HG03108 (cell line): ENCODE results near the gene COQ7.

Source experiments
- ATAC-seq: cut with Tn5 transposase; IDR thresholded peaks from one replicate; pipeline ENCODE4 v1.9.1; 2021; ENCODE audit warnings: moderate library complexity; ENCODE audit not compliant: unreplicated experiment

COQ7 gene

DNA sequence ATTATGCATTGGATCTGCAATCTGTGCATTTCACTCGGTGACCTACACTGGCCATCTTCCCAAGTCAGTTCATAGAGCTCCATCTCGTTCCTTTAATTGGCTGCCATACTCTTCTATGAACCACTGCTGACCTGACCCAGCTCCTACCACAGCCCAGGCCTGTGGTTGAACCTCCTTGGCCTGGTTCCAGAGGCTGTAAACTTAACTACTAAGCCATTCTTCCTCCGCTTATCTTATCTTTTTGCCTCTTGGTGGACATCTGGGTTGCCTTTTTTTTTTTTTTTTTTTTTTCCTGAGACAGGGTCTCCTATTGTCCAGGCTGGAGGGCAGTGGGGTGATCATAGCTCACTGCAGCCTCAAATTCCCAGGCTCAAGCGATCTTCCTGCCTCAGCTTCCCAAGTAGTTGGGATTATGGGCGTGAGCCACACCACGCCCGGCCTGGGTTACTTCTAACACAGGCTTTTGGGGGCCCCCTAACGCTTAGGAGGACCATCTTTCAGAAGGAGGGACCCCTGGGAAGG, 18.3 kb downstream of the COQ7 start:
- ATAC-seq, result no peak

DNA sequence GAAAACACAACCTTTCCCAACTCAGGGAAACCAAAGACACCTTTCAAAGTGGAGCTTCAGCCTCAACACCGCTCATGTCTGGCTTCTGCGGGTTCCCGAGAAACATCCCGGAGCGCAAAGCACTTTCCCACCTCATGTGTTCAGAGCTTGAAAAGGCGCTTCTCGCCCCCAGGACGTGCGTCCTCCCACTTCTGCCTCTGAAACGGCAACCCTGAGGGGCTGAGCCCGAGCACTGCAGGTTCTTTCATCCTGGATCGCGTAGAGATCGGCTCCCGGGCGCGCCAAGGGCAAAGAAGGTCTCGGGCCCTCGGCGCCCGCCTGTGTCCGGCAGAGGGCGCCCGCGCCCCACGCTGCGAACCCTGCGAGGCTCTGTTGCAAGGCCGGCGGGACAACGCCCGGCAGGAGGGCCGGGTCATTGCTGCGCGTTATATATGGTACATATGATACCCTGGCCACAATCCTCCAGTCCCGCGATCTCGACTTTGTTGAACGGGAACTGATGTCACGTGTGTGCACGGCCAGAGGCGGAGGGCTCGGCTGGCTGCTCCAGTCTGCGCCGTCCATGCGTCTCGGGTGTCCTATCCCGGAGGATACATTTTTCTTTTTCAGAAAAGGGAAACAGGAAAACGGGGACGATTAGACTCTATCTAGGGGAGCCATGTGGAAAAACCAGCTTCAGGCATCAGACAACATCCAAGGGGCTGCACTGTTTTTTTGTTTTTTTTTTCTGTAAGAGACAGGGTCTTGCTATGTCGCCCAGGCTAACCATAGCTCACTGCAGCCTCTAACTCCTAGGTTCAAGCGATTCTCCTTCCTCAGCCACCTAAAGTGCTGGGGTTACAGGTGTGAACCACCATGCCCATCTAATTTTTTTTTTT, 19.1 kb downstream of the COQ7 start:
- peak; percentile 82 for ATAC-seq

DNA sequence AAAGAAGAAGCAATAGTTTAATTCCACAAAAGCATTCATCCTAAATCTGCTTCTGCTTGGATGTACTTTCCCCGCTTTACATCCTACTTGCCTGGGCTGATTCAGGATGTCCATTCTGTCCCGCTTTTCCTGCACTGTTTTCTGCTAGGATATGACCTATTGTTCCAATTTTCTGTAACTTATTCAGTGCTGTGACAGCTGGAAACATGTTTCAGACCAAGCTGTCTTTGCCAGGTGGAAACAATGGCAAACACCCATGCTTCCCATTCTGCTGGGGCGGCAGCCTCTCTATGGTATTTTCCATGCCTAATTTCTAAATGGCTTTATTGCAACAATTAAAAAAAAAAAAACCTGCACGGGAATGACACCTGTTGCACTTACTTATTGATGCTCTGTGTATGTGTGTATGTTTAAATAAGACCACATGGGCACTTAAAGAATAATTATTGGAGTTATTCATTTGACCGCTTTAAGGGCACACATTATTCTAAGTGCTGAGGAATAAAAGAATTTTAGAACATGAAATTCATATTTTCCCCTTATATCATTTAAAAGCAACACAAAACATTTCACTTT, 21.0 kb downstream of the COQ7 start:
- ATAC-seq, result no peak

DNA sequence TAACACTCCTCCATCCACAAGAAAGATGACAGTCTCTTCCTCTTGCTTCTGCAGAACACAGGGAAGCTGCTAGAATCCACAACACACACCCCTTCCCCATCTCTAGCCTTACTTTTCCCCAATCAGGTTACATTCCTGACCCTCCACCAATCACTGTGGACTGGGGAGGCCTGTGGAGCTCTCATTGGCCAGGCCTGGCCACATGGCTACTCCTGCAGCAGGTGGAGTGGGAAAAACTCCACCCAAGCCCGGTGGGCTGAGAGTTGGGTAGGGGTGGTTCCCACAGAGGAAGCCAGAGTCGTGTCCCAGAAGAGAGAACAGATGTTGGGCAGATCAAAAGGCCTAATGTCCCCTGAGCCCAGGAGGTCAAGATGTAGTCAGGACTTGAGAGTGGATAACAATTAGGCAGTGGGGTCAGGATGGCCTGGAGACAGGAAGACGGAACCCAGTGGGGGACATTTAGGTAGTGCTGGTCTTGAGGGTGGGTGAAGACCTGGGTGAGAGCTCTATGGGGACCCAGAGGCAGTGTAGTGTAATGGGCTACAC, 22.1 kb downstream of the COQ7 start:
- no peak for ATAC-seq

DNA sequence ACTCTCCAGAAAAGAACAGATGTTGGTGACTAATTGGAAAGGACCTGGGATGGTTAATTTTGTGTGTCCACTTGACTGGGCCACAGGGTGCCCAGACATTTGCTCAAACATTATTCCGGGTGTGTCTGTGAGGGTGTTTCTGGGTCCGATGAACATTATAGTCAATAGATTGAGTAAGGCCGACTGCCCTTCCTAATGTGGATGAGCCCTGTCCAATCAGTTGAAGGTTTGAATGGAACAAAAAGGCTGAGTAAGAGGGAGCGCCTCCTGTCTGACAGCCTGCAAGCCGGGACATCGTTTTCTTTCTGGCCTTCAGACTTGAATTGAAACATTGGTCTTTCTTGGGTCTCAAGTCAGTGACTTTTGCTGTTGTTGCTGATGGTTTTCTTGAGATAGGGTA, 23.5 kb downstream of the COQ7 start:
- ATAC-seq, result no peak

DNA sequence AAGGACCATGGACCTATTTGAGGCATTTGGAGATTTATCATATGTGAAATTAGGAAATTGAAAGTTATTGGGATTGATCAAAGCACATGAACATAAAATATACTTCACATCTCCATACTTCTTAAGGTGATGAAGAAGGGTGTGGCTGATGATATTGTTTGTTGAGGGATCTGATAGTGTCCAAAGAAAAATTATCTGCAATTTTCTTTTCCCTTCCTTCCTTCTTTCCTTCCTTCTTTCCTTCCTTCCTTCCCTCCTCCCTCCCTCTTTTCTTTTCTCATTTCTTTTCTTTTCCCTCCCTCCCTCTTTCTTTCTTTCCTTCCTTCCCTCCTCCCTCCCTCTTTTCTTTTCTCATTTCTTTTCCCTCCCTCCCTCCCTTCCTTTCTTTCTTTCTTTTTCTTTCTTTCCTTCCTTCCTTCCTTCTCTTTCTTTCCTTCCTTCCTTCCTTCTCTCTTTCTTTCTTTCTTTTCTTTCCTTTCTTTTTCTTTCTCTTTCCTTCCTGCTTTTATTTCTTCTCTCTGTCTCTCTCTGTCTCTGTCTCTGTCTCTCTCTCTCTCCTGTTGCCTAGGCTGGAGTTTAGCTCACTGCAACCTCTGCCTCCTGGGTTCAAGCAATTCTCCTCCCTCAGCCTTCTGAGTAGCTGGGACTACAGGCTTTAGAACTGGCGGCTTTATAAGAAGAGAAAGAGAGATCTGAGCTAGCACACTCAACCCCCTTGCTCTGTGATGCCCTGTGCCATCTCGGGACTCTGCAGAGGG, 25.4 kb downstream of the COQ7 start:
- ATAC-seq, result no peak

DNA sequence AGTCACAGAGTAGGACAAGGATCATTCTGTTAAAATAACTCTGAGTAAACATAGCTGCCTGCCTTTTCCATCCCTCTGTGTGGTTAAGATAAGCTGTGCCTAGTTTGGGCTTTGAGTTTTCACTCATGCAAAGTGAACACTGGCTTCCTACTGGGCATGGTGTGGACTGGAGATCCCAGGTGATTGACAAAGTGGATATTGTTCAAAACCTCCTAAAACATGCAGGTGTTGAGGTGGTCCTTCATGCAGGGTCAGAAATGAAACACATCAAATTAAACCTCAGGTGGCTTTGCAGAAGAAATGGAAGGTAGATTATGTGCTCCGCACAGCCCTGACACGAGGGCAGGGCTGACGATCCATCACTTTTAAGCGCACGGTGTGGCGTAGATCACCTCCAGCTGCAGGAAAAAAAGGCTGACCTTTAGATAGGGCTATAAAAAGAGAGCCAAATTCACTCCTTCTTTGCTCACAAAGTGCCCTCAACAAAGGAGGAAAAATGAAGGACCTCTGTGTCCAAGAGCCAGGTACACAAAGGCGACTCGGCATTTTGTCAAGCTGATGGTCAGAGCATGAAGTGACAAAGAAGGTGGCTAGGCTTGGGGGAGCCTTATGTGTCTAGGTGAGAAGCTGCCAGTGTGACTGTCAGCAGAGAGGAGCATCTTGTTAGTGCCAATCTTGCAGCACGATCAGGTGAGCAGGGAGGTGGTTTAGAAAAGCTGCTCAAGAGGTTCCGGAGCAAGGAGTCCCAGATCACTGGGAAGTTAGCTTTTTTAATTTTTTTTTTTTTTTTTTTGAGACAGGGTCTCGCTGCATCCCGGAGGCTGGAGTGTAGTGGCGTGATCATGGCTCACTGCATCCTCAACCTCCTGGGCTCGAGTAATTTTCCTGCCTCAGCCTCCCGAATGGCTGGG, 26.5 kb downstream of the COQ7 start:
- ATAC-seq, result no peak

DNA sequence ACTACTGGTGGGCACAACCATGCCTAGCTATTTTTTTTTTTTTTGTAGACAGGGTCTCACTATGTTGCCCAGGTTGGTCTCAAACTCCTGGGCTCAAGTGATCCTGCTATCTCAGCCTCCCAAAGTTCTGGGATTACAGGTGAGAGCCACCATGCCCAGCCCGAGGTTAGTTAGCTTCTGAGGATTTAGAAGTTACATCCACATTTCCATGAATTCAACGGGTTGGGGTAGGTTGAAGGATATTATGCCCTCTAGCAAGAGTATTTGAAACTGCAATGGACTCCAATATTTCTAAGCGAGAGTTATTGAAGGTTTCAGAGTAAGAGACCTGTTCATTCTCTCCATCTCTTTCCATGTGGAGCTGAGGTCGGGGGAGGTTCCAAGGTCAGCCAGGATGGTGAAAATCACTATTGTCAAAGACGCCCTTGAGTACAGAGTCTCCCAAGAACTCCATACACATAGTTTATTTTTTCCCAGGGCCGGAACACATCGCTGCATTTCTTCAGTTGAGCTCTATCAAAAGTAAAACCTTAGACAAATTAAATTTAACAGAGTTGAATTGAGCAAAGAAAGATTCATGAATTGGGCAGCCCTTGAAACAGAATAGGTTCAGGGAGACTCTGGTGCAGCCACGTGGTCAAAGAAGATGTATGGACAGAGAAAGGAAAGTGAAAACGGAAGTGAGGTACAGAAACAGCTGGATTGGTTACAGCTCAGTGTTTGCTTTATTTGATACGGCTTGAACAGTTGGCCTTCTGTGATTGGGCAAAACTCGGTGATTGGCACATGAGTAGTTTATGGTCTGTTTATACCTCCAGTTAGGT, 27.3 kb downstream of the COQ7 start:
- no peak for ATAC-seq

DNA sequence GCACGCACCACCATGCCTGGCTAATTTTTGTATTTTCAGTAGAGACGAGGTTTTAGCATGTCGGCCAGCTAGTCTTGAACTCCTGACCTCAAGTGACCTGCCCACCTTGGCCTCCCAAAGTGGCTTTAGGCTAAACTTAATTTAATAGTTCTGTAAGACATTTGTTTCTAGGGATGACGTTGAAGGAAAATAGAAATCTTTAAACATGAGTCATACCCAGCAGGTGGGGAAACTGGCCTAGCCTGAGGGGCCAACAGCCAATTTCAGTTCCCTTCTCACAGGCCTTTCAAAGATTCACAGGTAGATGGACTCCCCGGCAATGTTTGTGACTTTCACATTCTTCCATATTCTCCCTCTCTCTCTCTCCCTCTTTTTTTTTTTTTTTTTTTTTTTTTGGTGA, 28.2 kb downstream of the COQ7 start:
- ATAC-seq, result no peak

DNA sequence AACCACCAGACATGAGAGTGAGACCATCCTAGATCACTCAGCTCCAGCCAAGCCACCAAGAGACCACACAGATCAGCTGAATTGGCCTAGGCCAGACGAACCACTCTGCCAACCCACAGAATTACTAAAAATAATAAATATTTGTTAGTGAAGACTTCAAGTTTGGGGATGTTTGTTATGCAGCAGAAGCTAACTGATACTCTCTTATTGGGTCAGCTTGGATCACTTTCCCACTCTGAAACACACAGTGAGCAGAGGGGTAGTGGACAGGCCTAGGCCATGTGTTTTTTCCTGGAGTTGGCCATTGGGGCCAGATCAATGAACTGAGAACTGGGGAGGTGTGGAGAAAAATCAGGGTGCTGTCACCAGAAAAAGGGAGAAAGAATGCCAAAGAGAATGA, 30.8 kb downstream of the COQ7 start:
- ATAC-seq, result no peak

DNA sequence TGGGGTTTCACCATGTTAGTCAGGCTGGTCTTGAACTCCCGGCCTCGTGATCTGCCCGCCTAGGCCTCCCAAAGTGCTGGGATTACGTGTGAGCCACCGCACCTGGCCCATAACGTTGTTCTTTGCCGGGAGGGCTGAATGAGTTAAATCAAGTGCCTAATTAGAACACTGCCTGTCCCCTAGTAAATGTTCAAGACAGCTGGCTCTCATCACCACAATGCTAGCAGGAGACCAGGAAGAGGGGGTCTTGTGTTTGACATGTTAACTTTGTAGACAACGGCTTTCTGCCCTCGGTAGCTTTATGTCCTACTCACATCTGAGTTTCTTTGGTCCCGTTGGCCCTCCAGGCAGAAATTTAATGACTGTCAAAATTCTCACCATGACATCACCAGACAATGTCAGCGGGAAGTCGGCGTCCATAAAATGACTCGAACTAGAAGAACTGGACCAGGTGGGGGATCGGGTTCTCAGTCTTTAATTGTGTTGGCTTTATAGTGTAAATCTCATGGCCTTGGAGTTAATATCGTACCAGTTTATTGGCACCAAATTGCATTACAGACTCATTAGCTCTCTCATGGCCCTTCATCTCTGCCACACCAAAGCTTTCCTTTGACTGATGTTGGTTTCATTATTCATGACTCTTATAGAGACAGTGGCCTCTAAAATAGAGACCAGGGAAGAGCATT, 34.9 kb downstream of the COQ7 start:
- no peak for ATAC-seq

DNA sequence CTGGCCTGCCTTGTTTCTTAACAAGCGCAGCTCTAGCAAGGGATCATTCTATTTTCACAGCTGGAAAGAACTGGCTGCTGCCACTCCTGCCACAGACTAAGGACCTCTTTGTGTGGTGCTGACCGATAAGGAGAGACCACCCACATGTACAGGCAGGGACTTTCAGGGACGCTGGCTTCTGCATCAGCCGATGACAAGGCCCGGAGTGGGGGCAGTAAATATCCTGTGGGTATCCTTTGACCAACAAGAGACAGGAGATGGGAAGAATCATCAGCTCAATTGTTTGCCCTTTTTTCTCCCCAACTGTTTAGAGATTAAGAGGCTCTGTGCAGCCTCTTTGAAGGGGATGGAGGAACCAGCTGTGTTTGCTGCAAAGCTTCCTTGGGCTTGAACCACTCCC, 37.2 kb downstream of the COQ7 start:
- ATAC-seq, result no peak

DNA sequence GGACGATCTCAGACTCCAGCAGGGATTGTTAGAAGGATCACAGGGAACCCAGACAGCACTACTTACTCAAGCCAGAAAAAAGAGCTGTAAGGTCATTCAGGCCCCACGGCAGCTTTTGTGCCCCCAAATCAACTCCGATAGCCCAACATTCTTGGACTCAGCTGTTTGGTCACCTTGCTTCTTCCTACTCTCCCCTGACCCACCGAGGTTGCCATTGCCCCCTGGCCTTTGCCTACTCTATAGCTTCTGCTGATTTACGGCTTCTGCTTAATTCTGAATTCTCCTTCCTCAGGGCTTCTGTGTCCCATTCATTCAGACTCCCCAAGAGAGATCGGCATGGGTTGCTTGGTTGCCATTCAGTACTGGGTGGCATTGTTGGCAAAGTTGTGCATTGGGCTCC, 37.7 kb downstream of the COQ7 start:
- ATAC-seq, result no peak

DNA sequence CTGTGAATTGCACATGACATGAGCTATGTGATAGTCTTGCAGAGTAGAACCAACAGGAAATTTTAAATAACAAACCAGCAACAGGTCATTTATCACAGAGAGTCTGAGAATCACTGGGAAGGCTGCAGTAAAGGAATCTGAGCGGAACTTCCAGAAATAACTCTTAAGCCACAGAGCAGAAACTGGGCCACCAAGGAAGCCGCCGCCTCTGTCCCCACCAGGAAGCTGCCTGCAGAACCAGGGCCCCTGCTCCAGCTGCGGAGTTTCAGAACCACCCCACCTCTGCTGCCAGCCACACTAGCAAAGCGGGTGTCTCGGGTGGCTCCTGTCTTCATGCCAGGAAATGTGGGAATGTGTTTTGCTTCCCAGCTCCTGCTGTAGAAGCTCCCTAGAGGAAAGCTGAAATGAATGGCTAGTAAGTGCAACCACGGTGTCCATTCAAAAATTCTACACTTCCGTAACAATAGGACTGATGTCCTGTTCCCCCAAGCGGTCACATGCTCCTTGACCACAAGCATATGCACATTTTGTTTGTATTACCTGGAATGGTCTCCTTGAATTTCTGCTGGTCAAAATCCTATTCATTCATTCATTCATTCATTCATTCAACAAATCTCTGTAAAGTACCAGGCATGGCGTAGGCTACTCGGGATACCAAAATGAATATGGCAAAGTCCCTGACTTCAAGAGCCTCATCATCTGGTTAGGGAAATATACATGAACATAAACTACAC, 38.6 kb downstream of the COQ7 start:
- ATAC-seq, result no peak

DNA sequence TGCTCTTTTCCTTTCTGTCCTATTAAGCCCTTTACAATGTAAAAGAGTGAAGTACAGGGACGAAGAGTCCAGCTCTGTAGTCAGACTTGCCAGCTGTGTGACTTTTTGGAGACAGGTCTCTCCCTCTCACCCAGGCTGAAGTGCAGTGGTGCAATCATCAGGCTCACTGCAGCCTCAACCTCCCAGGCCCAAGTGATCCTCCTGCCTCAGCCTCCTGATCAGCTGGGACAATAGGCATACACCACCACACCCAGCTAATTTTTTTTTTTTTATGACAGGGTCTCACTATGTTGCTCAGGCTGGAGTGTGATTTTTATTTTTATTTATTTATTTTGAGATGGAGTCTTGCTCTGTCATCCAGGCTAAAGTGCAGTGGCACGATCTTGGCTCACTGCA, 39.2 kb downstream of the COQ7 start:
- ATAC-seq, result no peak

DNA sequence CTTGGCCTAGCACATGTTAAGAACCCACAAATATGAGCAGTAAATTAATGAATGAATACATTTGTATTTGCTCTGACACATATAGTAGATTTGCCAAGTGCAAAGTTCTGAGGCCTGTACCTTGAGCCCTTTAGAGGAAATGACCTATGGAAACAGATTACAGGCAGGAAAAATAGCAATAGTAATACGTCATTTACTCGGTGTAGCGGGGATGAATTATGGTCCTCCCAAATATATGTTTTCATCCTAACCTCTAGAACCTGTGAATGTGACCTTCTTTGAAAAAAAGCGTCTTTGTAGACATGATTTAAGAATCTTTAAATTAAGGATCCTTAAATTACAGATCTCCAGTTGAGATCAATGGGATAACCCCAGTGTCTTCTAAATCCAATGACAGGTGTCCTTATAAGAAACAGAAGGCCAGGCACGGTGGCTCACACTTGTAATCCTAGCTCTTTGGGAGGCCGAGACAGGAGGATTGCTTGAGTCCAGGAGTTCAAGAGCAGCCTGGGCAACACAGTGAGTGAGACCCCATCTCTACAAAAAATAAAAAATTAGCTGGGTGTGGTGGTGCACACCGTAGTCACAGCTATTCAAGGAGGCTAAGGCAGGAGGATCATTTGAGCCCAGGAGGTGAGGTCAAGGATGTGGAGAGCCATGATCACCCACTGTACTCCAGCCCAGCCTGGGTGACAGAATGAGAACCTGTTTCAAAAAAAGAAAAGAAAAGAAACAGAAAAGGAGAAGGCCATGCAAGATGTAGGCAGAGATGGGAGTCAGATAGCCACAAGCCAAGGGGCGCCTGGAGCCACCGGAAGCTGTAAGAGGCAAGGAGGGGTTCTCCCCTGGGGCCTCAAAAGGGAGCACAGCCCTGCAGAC, 41.2 kb downstream of the COQ7 start:
- ATAC-seq, result no peak

DNA sequence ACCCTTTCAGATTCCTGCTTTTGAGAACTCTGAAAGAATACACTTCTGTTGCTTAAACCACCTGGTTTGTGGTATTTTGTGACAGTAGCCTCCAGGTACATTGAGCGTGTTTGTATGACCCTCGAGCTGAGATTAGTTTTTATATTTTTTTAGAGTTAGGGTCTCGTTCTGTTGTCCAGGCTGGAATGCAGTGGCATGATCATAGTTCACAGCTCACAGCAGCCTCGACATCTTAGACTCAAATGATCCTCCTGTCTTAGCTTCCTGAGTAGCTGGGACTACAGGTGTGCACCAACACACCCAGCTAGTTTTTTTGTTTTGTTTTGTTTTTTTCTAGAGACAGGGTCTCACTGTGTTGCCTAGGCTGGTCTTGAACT, 41.9 kb downstream of the COQ7 start:
- no peak for ATAC-seq
